Measurements from ENCODE around the gene CDKL2.
"Not testable (repeated sequence)": the region's sequence is repeated elsewhere in the genome, so short reads cannot be mapped to it uniquely, and the experiment has no call there.

Gene CDKL2

GRCh38 chr4:75630174-75630936 lies at the start of gene CDKL2:
Gene CDKL2, minus strand, starts transcription at chr4:75630528. Its CDS starts 4,540 bp downstream, at chr4:75625988.
- peak; percentile 88 for DNase-seq (ENCODE audit: low read depth)

DNA sequence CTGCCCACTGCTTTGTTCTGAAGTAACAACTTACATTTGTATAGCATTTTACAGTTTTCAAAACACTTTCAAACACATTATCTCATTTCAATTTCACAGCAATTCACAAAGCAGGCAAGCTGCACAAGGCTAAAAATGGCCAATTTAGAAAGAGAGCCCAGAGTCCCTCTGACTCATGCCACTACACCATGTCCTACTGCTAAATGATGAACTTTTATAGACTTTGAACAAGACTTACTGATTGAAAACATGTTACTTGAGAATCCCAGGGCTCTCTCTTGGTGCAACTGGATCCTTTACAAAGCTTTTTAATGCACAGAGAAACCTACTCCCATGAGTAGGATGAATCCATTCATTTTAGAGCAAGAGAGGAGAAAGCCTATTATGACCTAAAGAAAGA lies 48.6 kb upstream of the CDKL2 start:
- DNase-seq (ENCODE audit: low read depth), result no peak

DNA sequence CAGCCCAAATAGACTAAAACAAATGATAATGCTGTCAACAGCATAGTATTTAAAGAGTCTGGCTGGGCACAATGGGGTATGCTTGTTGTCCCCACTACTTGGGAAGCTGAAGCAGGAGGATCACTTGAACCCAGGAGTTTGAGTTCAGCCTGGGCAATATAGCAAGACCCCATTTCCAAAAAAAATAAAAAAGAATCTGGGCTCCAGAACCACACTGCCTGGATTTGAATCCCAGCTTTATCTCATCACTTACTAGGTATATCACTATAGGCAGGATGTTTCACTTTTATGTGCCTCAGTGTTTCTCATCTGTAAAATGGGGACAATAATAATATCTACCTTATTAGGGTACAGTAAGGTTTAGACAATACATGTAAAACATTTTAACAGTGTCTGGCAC lies 48.1 kb upstream of the CDKL2 start:
- no peak for DNase-seq (ENCODE audit: low read depth)

GRCh38 chr4:75675004-75675531 lies 44.7 kb upstream of the CDKL2 start:
- DNase-seq (ENCODE audit: low read depth), result no peak

DNA sequence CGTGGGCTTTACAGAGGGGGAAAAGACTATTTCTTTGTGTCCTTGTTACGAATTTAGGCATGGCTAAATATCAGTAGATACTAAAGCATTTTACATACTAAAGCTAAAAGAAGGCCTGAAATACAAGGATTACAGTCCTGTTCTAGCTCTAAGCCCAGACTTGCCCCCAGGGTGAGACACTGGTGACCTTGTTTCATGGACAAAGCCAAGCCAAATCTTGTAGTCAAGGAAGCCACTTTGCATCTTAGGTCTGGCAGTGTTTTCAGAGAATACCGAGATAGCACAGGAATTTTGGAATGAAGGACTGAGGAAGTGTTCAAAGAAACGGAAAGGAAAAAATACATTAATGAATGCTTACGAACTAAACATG lies 43.6 kb upstream of the CDKL2 start:
- DNase-seq (ENCODE audit: low read depth), result no peak

DNA sequence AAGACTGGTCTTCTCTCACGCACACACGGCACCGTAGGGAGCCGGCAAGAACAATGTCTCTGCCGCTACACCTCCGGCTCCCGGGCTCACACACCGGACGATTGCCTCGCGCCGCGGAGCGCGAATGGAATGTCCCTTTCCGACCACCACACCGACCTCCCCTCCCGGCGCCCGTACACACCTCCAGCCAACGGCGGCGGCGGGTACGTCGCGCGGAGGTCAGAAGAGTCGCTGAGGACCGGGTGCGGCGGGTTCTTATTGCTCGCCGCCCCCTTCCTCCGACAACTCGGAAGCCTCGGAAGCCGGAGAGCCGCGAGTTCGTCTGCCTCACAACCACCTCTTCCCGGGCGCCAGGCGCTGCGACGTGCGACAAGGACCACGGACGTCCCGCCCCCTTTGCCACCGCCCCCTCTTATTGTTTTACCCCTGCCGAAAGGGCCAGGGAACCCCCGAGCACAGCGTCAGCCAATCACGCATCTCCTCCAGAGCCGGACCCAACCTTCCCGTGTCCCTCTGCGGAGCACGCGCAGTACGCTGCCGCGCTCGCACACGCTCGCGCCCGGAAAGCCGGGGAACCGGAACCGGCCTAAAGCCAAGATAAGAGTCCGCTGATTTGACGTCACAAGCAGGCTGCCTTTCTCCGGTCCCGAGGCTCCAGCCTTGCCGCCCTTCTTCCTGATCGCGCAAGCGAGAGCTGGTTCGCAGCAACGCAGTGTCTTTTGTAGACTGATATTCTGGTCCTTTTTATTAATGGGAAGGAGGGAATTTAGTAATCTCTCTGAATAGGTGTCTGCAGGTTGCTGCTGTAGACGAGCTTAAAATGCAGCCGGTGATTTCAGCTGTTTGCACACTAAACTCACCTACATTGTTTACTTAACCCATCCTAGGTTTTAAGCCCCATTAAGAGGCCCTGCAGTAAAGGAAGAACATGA lies 43.0 kb upstream of the CDKL2 start, which contains the start of gene G3BP2:
TSS of gene G3BP2 (minus strand) at position 385 of the 932 bp plus-strand sequence. CDS start 11,386 bp downstream, outside the sequence.
- peak; percentile 97 for DNase-seq (ENCODE audit: low read depth)

DNA sequence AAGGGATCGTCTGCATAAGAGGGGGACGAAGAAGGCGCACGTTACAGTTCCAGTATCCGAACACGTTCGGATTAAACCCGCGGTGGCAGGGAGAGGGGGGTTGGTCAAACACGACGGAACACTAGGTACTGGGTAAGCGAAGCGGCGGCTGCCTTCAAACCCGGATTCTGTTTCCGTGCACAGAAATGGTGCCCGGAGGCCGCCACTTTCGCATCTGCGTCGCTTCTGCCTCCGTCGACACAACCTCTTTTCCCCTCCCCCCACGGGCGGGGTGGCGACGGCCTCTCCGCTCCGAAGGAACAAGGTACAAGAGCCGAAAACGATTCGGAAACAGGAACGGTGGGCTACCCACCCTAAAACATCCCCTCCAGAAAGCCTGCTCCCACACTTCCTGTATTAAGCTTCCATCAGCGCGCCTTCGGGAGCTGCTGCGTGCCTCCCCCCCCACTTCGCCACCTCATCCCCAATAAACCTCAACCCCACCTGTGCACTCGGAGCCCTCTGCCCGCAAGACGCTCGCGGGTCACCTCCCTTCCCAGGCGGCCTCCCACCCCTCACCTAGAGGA lies 42.2 kb upstream of the CDKL2 start:
- peak; percentile 69 for DNase-seq (ENCODE audit: low read depth)

GRCh38 chr4:75671802-75672421 lies 41.6 kb upstream of the CDKL2 start:
- DNase-seq (ENCODE audit: low read depth), result no peak

DNA sequence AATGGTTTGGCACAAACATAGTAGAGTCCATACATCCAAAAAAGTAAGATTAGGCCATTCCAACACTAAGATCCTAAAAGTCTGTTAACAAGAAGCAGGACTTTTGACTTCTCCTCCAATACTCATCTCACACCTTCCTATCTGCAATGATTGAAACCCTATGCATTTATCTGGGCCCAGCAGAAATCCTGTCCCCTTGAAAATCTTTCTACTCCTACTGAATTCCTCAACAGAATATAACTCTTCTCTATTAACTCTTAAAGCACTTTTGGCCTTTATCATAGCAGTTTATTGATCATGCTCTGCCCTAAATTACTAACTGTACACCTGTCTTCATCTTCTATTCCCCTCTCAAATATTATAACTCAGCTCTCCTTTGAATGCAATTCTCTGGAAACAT lies 38.3 kb upstream of the CDKL2 start:
- DNase-seq (ENCODE audit: low read depth), result no peak

GRCh38 chr4:75667636-75668035 lies 37.3 kb upstream of the CDKL2 start:
- not testable (repeated sequence) for DNase-seq (ENCODE audit: low read depth)

DNA sequence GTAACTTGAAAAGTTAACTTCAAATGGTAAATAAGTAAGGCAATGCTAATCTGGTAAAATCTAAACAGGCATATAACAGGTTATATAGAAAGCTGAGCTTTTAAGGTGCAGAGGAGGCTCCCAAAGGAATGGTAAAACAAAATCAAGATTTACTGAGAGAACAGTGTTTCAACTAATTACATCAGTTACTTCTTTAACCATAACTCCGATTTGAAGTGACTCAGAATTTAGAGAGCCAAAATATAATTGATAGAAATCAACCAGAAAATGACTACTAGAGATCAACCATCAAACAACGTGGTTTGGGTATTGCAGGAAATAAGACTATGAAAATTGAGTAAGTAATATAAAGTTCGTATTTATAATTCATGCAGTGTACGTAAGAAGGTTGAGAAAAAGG lies 36.0 kb upstream of the CDKL2 start:
- DNase-seq (ENCODE audit: low read depth), result no peak

DNA sequence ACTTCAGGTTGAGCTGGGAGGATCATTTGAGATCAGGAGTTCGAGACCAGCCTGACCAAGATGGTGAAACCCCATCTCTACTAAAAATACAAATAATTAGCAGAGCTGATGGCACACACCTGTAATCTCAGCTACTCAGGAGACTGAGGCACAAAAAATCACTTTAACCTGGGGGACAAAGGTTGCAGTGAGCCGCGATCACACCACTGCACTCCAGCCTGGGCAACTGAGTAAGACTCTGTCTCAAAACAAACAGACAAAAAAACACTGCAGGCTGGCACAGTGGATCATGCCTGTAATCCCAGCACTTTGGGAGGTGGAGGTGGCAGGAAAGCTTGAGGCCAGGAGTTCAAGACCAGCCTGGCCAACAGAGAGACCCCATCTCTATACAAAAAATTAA lies 34.3 kb upstream of the CDKL2 start:
- DNase-seq (ENCODE audit: low read depth), result not testable (repeated sequence)

GRCh38 chr4:75662626-75663025 lies 32.3 kb upstream of the CDKL2 start:
- no peak for DNase-seq (ENCODE audit: low read depth)

GRCh38 chr4:75660491-75660890 lies 30.2 kb upstream of the CDKL2 start:
- DNase-seq (ENCODE audit: low read depth), result no peak

DNA sequence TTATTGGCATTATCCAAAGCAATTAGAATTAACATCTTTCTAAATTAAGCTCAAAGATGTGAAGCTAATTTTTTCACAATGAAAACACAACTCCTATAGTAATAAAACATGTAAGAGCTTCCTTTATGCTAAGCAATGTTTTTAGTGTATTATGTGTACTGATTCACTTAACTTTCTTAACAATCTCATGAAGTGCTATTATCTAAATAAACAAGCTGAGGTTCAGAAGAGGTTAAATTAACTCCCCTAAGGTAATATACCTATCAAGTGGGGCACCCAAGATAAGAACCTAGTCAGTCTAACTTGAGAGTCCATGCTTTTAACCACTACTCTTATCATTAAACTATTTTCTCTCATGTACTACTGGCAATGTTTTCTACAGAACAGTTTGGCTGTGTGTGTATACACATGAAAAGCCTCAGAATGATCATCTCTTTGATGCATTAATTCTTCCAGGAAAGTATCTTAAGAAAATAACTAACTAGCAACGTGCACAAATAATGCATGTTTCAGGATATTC lies 29.2 kb upstream of the CDKL2 start:
- no peak for DNase-seq (ENCODE audit: low read depth)

DNA sequence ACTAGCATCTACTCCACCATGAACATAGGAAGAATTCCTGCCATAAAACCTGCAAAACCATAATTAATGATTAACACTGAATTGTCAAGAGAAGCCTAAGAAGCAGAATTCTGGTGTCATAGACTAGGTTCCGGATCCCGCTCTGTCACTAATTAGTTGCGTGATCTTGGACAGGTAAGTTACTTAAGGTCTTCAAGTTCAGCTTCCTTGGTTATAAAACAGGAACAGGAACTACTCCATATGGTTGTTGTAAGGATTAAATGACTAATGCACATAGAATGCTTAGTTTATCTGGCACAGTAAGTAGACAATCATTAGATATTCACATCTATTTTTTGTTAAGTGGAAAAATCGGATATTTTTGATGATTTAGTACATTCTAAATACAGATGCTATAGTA lies 28.5 kb upstream of the CDKL2 start:
- DNase-seq (ENCODE audit: low read depth), result no peak

DNA sequence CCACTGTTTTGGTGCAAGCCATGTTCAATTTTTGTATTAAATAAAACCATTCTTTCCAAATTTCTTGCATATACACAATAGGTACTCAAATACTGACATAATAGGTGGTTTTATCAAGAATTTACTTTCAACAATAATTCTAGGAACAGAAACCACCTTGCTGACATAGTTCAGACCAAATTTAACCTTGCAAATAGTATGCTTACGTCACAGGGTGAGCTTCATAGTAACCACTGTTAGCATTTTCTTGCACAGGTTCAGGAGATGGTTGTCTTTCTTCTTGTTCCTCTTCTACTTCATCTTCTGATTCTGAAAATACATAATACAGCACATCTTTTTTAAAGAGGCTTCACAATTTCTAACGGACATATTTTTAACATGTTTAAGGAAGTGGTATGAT lies 25.2 kb upstream of the CDKL2 start:
- no peak for DNase-seq (ENCODE audit: low read depth)

DNA sequence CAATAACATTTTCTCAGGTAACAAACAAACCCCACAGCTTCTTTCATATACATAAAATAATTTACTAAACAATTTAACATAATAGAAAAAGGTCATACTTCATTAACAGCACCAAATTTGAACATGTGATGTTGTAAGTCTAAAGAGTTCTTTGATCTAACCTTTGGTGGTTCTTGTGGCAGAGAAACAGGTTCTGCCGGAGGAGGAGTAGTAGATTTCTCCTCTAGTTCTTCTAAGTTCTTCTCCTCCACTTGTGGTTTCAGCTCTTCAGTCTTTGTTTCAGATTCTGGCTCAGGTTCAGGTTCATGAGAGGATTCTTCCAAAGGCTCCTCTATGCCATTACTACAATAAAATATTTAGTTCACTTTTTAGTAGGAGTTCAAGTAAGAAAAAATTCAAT lies 24.6 kb upstream of the CDKL2 start:
- no peak for DNase-seq (ENCODE audit: low read depth)

DNA sequence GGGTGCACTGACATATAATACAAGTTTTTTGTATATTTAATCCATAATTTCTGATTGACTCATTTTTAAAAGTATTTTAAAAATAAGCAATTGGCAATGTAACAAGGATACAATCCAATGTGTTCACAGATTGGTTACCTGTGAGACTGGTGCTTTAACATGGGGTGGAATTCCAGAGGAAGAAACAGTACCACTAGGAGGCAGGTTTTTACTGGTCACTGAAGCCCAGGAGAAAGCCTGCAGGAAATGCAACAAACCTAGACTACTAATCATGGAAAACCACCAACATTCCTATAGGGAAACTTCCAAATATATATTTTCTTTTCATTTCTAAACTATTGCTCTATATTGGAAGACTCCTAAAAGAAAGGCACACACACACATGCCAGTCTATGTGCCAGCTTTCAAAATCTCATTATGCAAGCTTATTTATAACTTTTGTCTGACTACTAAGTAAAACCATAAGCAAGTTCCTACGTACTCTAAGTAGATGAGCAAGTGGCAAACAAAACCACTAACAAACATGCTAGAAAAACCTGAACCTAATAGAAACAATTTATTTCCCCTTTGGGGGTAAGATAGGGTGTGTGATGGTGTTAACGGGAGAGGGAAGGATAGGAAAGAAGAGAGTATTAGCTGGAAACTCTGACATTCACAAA lies 23.6 kb upstream of the CDKL2 start:
- DNase-seq (ENCODE audit: low read depth), result no peak

- no peak for DNase-seq (ENCODE audit: low read depth)
These were observed 13.8 kb upstream of the CDKL2 start for GRCh38 chr4:75644095-75644494.

GRCh38 chr4:75643651-75644050 lies 13.3 kb upstream of the CDKL2 start:
- DNase-seq (ENCODE audit: low read depth), result no peak

All from stimulated activated CD4-positive, alpha-beta T cell treated with anti-CD3 and anti-CD28 coated beads, Interleukin-2, amount 100 ng/mL, for 4 hours (primary cell).